Mesendoderm (in vitro differentiated cells): Measurements from ENCODE around the gene ZCCHC7.

Experiments
- DNase-seq: peaks from one replicate; pipeline ENCODE4 v3.0.0; 2013
- H2AK5ac ChIP-seq: 2 replicates; pipeline ENCODE4 v1.6.1; 2013; ENCODE audit warnings: low read length, inconsistent platforms
- H2BK120ac ChIP-seq: 2 replicates; pipeline ENCODE4 v1.6.1; 2013; ENCODE audit warnings: low read depth, mild to moderate bottlenecking, low read length, moderate library complexity, mixed read lengths
- H2BK15ac ChIP-seq: replicated peaks from 2 replicates; pipeline ENCODE4 v1.6.1; 2013; ENCODE audit warnings: low read depth, mild to moderate bottlenecking, moderate library complexity
- H2BK5ac ChIP-seq: 2 replicates; pipeline ENCODE4 v1.6.1; 2013; ENCODE audit warnings: low read length, inconsistent platforms
- H3K18ac ChIP-seq: 2 replicates; pipeline ENCODE4 v1.6.1; 2013; ENCODE audit warnings: mild to moderate bottlenecking, low read length, mixed read lengths
- H3K23ac ChIP-seq: one replicate; pipeline ENCODE4 v1.6.1; 2013; ENCODE audit warnings: low read length
- H3K27ac ChIP-seq: 2 replicates; pipeline ENCODE4 v1.5.1; 2013; ENCODE audit warnings: low read depth, mild to moderate bottlenecking, inconsistent platforms, low read length, moderate library complexity
- H3K27me3 ChIP-seq: 2 replicates; pipeline ENCODE4 v1.6.1; 2013; ENCODE audit warnings: low read length, control low read depth, mild to moderate bottlenecking, inconsistent platforms; ENCODE audit not compliant: insufficient read depth, poor library complexity
- H3K36me3 ChIP-seq: 2 replicates; pipeline ENCODE4 v1.6.1; 2013; ENCODE audit warnings: low read length, inconsistent platforms; ENCODE audit not compliant: control insufficient read depth, insufficient read depth
- H3K4ac ChIP-seq: one replicate; pipeline ENCODE4 v1.6.1; 2013; ENCODE audit warnings: low read depth, mild to moderate bottlenecking, low read length, moderate library complexity
- H3K4me1 ChIP-seq: 2 replicates; pipeline ENCODE4 v1.6.1; 2013; ENCODE audit warnings: low read depth, low read length, inconsistent platforms; ENCODE audit not compliant: control insufficient read depth
- H3K4me2 ChIP-seq: 2 replicates; pipeline ENCODE4 v1.6.1; 2013; ENCODE audit warnings: low read length
- H3K4me3 ChIP-seq: 2 replicates; pipeline ENCODE4 v1.5.1; 2013; ENCODE audit warnings: mild to moderate bottlenecking, low read length
- H3K56ac ChIP-seq: one replicate; pipeline ENCODE4 v1.6.1; 2013; ENCODE audit warnings: low read length
- H3K79me1 ChIP-seq: 2 replicates; pipeline ENCODE4 v1.6.1; 2013; ENCODE audit warnings: low read length, inconsistent platforms
- H3K79me2 ChIP-seq: 2 replicates; pipeline ENCODE4 v1.6.1; 2013; ENCODE audit warnings: mild to moderate bottlenecking, low read length; ENCODE audit not compliant: control insufficient read depth, insufficient read depth
- H3K9ac ChIP-seq: 2 replicates; pipeline ENCODE4 v1.6.1; 2013; ENCODE audit warnings: low read length, inconsistent platforms
- H4K5ac ChIP-seq: one replicate; pipeline ENCODE4 v1.6.1; 2013; ENCODE audit warnings: low read length
- H4K8ac ChIP-seq: one replicate; pipeline ENCODE4 v1.6.1; 2013; ENCODE audit warnings: low read depth, mild to moderate bottlenecking, control low read depth, low read length, moderate library complexity
- WGBS: extraction: QIAGEN DNeasy Blood & Tissue Kit; methylation state at CpG from one replicate; pipeline ENCODE4 v1.1.7; 2013; ENCODE audit warnings: low lambda C conversion rate, missing lambda C conversion rate; ENCODE audit not compliant: insufficient coverage; ENCODE audit errors: extremely low coverage; 5-methylcytosine and 5-hydroxymethylcytosine counted together

The ZCCHC7 gene

DNA sequence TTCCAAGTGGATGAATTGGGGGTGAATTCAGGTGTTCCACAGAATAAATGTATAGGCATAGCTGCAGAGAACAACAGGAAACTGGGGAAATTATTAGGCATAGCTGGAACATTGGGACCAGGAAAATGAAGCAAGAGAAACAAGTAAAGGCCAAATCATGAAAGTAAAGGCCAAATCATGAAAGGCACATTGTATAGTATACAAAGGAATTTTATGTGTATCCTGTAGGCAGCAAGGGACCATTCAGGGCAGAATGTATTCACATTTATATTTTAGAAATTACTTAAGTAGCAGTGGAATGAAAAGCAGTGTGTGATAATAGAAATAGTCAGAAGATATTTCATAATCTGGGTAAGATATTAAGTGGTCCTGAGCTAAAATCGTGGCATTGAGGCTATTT is 174.8 kb downstream of the ZCCHC7 start:
- no peak overlapping the region for H3K18ac ChIP-seq
- no peaks in the 10 kb centered on the region for H3K27me3 ChIP-seq
- no CpG with 5 or more reads among the region's 1 CpG for WGBS
- no peak overlapping the region for H3K9ac ChIP-seq
- H3K36me3 ChIP-seq = no peaks in the 10 kb centered on the region
- H3K79me2 ChIP-seq = no peaks in the 10 kb centered on the region
- H3K27ac ChIP-seq = no peak overlapping the region
- no peak overlapping the region for H2BK5ac ChIP-seq
- no peak overlapping the region for H3K4ac ChIP-seq
- no peaks in the 10 kb centered on the region for H3K4me1 ChIP-seq
- no peak overlapping the region for H3K4me2 ChIP-seq
- H3K79me1 ChIP-seq = no peaks in the 10 kb centered on the region
- no peak for DNase-seq
- no peak overlapping the region for H2AK5ac ChIP-seq
- H3K23ac ChIP-seq = no peak overlapping the region
- no peak overlapping the region for H4K8ac ChIP-seq
- H4K5ac ChIP-seq = no peak overlapping the region
- no peak overlapping the region for H2BK120ac ChIP-seq
- H3K4me3 ChIP-seq = no peak overlapping the region
- H2BK15ac ChIP-seq = no peak overlapping the region
- H3K56ac ChIP-seq = no peak overlapping the region

GRCh38 chr9:37295796-37296195 is 175.4 kb downstream of the ZCCHC7 start:
- Histone ChIP-seq H3K4me3 (no peak overlapping the region), H4K8ac (no peak overlapping the region), H2BK15ac (no peak overlapping the region), H3K56ac (no peak overlapping the region), H4K5ac (no peak overlapping the region), H3K4ac (no peak overlapping the region), H3K23ac (no peak overlapping the region), H3K27ac (no peak overlapping the region), H3K27me3 (no peaks in the 10 kb centered on the region), H3K79me1 (no peaks in the 10 kb centered on the region), H3K4me2 (no peak overlapping the region), H3K79me2 (no peaks in the 10 kb centered on the region), H2AK5ac (no peak overlapping the region), H3K9ac (no peak overlapping the region), H2BK120ac (no peak overlapping the region), H3K4me1 (no peaks in the 10 kb centered on the region), H3K36me3 (no peaks in the 10 kb centered on the region), H3K18ac (no peak overlapping the region), H2BK5ac (no peak overlapping the region)
- DNase-seq = peak; percentile 30

- no peaks in the 10 kb centered on the region for H3K79me2 ChIP-seq
- no peak overlapping the region for H4K5ac ChIP-seq
- no peak overlapping the region for H3K4ac ChIP-seq
- H2AK5ac ChIP-seq = no peak overlapping the region
- H2BK5ac ChIP-seq = no peak overlapping the region
- no peak overlapping the region for H3K23ac ChIP-seq
- H3K27ac ChIP-seq = no peak overlapping the region
- no peak overlapping the region for H3K9ac ChIP-seq
- H3K36me3 ChIP-seq = no peaks in the 10 kb centered on the region
- WGBS = no CpG with 5 or more reads among the region's 3 CpGs
- H3K4me2 ChIP-seq = no peak overlapping the region
- no peak overlapping the region for H2BK15ac ChIP-seq
- no peaks in the 10 kb centered on the region for H3K27me3 ChIP-seq
- H3K18ac ChIP-seq = no peak overlapping the region
- no peak overlapping the region for H2BK120ac ChIP-seq
- no peak overlapping the region for H4K8ac ChIP-seq
- H3K4me1 ChIP-seq = no peaks in the 10 kb centered on the region
- DNase-seq = no peak
- no peak overlapping the region for H3K4me3 ChIP-seq
- H3K56ac ChIP-seq = no peak overlapping the region
- H3K79me1 ChIP-seq = no peaks in the 10 kb centered on the region
Observed at GRCh38 chr9:37297592-37297991, 177.2 kb downstream of the ZCCHC7 start.

GRCh38 chr9:37300620-37301019 is 180.2 kb downstream of the ZCCHC7 start:
- no peaks in the 10 kb centered on the region for H3K27me3 ChIP-seq
- no peak overlapping the region for H3K56ac ChIP-seq
- H2BK5ac ChIP-seq = no peak overlapping the region
- no peaks in the 10 kb centered on the region for H3K36me3 ChIP-seq
- no peak overlapping the region for H3K4me3 ChIP-seq
- H3K9ac ChIP-seq = no peak overlapping the region
- H3K4me2 ChIP-seq = no peak overlapping the region
- no peak overlapping the region for H2BK120ac ChIP-seq
- H3K79me1 ChIP-seq = no peaks in the 10 kb centered on the region
- H3K18ac ChIP-seq = no peak overlapping the region
- no peaks in the 10 kb centered on the region for H3K79me2 ChIP-seq
- no peaks in the 10 kb centered on the region for H3K4me1 ChIP-seq
- peak; percentile 7 for DNase-seq
- no peak overlapping the region for H2AK5ac ChIP-seq
- H3K27ac ChIP-seq = no peak overlapping the region
- H4K5ac ChIP-seq = no peak overlapping the region
- no peak overlapping the region for H3K23ac ChIP-seq
- no peak overlapping the region for H2BK15ac ChIP-seq
- no CpG with 5 or more reads among the region's 1 CpG for whole genome bisulfite sequencing
- no peak overlapping the region for H3K4ac ChIP-seq
- H4K8ac ChIP-seq = no peak overlapping the region

- Histone ChIP-seq H3K27me3 (no peaks in the 10 kb centered on the region), H2AK5ac (no peak overlapping the region), H4K5ac (no peak overlapping the region), H3K56ac (no peak overlapping the region), H3K4me3 (no peak overlapping the region), H3K4me2 (no peak overlapping the region), H3K23ac (no peak overlapping the region), H3K4ac (no peak overlapping the region), H3K79me1 (no peaks in the 10 kb centered on the region), H2BK15ac (no peak overlapping the region), H3K4me1 (no peaks in the 10 kb centered on the region), H3K18ac (no peak overlapping the region), H3K9ac (no peak overlapping the region), H3K79me2 (no peaks in the 10 kb centered on the region), H2BK120ac (no peak overlapping the region), H3K27ac (no peak overlapping the region), H4K8ac (no peak overlapping the region), H2BK5ac (no peak overlapping the region), H3K36me3 (no peaks in the 10 kb centered on the region)
- no CpG with 5 or more reads among the region's 2 CpGs for WGBS
- no peak for DNase-seq
Observed at GRCh38 chr9:37301042-37301853, 180.9 kb downstream of the ZCCHC7 start.

GRCh38 chr9:37301854-37302172 is 181.4 kb downstream of the ZCCHC7 start:
- Histone ChIP-seq H3K4me2 (no peak overlapping the region), H3K4me3 (no peak overlapping the region), H3K79me1 (no peaks in the 10 kb centered on the region), H4K5ac (no peak overlapping the region), H3K4me1 (no peaks in the 10 kb centered on the region), H3K27ac (no peak overlapping the region), H2BK15ac (no peak overlapping the region), H3K18ac (no peak overlapping the region), H3K27me3 (no peaks in the 10 kb centered on the region), H3K23ac (no peak overlapping the region), H2AK5ac (no peak overlapping the region), H3K4ac (no peak overlapping the region), H3K56ac (no peak overlapping the region), H3K9ac (no peak overlapping the region), H4K8ac (no peak overlapping the region), H3K79me2 (no peaks in the 10 kb centered on the region), H2BK120ac (no peak overlapping the region), H2BK5ac (no peak overlapping the region), H3K36me3 (no peaks in the 10 kb centered on the region)
- no peak for DNase-seq
- no CpG with 5 or more reads among the region's 1 CpG for WGBS
